K562 (cell line): ENCODE results near the gene REP15. TPM values are rescaled to one million over a fixed set of nuclear protein-coding genes. Genes with fewer than 3 reads are reported as not detected.

Source experiments
- ATF6 ChIP-seq: sonication (generic); formaldehyde crosslinking; IDR thresholded peaks from 2 replicates; pipeline ENCODE4 v1.4.0; 2020; ENCODE audit warnings: mild to moderate bottlenecking, missing genetic modification reagents
- COPS2 ChIP-seq: fragments of 450-650 bp; conservative IDR thresholded peaks from 2 replicates; pipeline ENCODE4 v1.6.1; 2016; ENCODE audit warnings: mild to moderate bottlenecking, moderate library complexity
- E2F8 ChIP-seq: fragments of 450-650 bp; IDR thresholded peaks from 2 replicates; pipeline ENCODE4 v1.7.1; 2018; ENCODE audit warnings: mild to moderate bottlenecking, low read depth; ENCODE audit not compliant: partially characterized antibody
- GABPB1 ChIP-seq: sonication (generic); formaldehyde crosslinking; IDR thresholded peaks from 2 replicates; pipeline ENCODE4 v1.8.0; 2022; ENCODE audit warnings: mild to moderate bottlenecking, missing genetic modification reagents
- GABPB2 ChIP-seq: fragments of 250-450 bp; sonication (Bioruptor Pico); conservative IDR thresholded peaks from 2 replicates; pipeline ENCODE4 v1.5.1; 2021; ENCODE audit warnings: mild to moderate bottlenecking
- MECOM ChIP-seq: fragments of 250-450 bp; sonication (Bioruptor Pico); IDR thresholded peaks from 2 replicates; pipeline ENCODE4 v1.8.0; 2022; ENCODE audit warnings: inconsistent platforms
- MYC ChIP-seq, 2 experiments: fragments of 250-450 bp in 1 of 2; sonication (Bioruptor Pico) in 1 of 2; IDR thresholded peaks; 2 replicates each; pipeline versions ENCODE4 v1.5.1 to v1.6.1; 2012 to 2021; ENCODE audit warnings: low read depth in 2 of 2, borderline replicate concordance in 1 of 2, improper control_type of control experiment in 1 of 2, low read length in 1 of 2, mild to moderate bottlenecking in 1 of 2, moderate library complexity in 1 of 2
- MYNN ChIP-seq, 2 experiments: sonication (generic); formaldehyde crosslinking in 1 of 2; IDR thresholded peaks; 2 replicates each; pipeline versions ENCODE4 v1.5.0 to v1.6.1; 2016 to 2020; ENCODE audit warnings: antibody characterized with exemption in 1 of 2, missing genetic modification reagents in 1 of 2
- NEUROD1 ChIP-seq: fragments of 150-350 bp; IDR thresholded peaks from 2 replicates; pipeline ENCODE4 v1.6.1; 2014; ENCODE audit warnings: borderline replicate concordance, low read length, low read depth; ENCODE audit not compliant: partially characterized antibody
- RAD21 ChIP-seq, 2 experiments: fragments of 250-450 bp in 1 of 2; fragments of 450-650 bp in 1 of 2; sonication (Bioruptor Pico) in 1 of 2; formaldehyde crosslinking in 1 of 2; IDR thresholded peaks in 1 of 2; conservative IDR thresholded peaks in 1 of 2; 2 replicates each; pipeline versions ENCODE4 v1.4.0 to v1.8.0; 2020 to 2022; ENCODE audit warnings: mild to moderate bottlenecking in 2 of 2, moderate library complexity in 1 of 2
- RBBP5 ChIP-seq: fragments of 200-600 bp; sonication (generic); IDR thresholded peaks from 2 replicates; pipeline ENCODE4 v1.6.1; 2012; ENCODE audit warnings: borderline replicate concordance, mild to moderate bottlenecking, low read length, control low read depth, inconsistent platforms; ENCODE audit not compliant: insufficient read depth, poor library complexity, severe bottlenecking
- RFX1 ChIP-seq: fragments of 450-650 bp; IDR thresholded peaks from 2 replicates; pipeline ENCODE4 v1.6.1; 2016; ENCODE audit warnings: mild to moderate bottlenecking, moderate library complexity
- SP1 ChIP-seq: sonication (generic); formaldehyde crosslinking; IDR thresholded peaks from 2 replicates; pipeline ENCODE4 v1.8.1; 2022; ENCODE audit warnings: mild to moderate bottlenecking, missing genetic modification reagents
- TAF7 ChIP-seq: fragments of 450-650 bp; IDR thresholded peaks from 2 replicates; pipeline ENCODE4 v1.6.1; 2016; ENCODE audit warnings: missing genetic modification characterization, missing compliant biosample characterization
- WHSC1 ChIP-seq: IDR thresholded peaks from one replicate; pipeline ENCODE4 v1.6.1; 2012; ENCODE audit warnings: low read length, control low read depth, inconsistent platforms
- XRCC5 ChIP-seq: fragments of 200-400 bp; formaldehyde crosslinking; IDR thresholded peaks from 2 replicates; pipeline ENCODE4 v1.6.1; 2017; ENCODE audit warnings: low read depth, mild to moderate bottlenecking, low read length
- ZBTB1 ChIP-seq: sonication (generic); formaldehyde crosslinking; IDR thresholded peaks from 2 replicates; pipeline ENCODE4 v1.8.1; 2023; ENCODE audit warnings: missing genetic modification reagents, low read depth, mild to moderate bottlenecking, borderline replicate concordance
- ZNF253 ChIP-seq: fragments of 250-450 bp; sonication (Bioruptor Pico); conservative IDR thresholded peaks from 2 replicates; pipeline ENCODE4 v1.6.1; 2021; ENCODE audit warnings: mild to moderate bottlenecking
- ZNF639 ChIP-seq, 2 experiments: fragments of 200-800 bp in 1 of 2; sonication (Bioruptor generic) in 1 of 2; sonication (generic) in 1 of 2; formaldehyde crosslinking in 1 of 2; IDR thresholded peaks in 1 of 2; conservative IDR thresholded peaks in 1 of 2; 2 replicates each; pipeline versions ENCODE4 v1.5.0 to v1.6.1; 2016 to 2020; ENCODE audit warnings: missing compliant biosample characterization in 1 of 2, missing genetic modification characterization in 1 of 2, missing genetic modification reagents in 1 of 2
- polyA plus RNA-seq, 8 experiments: library from polyadenylated mRNA; depleted of rRNA in 4 of 8; stranded (reverse) in 5 of 8; unstranded in 3 of 8; fragments of >200 nt; fragmentation: Nextera tagmentation in 2 of 8; fragmentation: Illumina TruSeq in 1 of 8; extraction: Ambion mirVana in 2 of 8; extraction: Trizol in 1 of 8; gene quantifications; 2 replicates each; pipeline versions ENCODE4 v1.2.1 to v1.2.3, GENCODE V29; 2011 to 2014; ENCODE audit warnings: inconsistent platforms in 1 of 8, missing spikeins in 1 of 8
- total RNA-seq, 7 experiments: library from RNA; depleted of rRNA in 6 of 7; stranded (reverse); fragments of >200 nt in 6 of 7; fragmentation: Illumina TruSeq in 2 of 7; extraction: Trizol in 2 of 7; gene quantifications; 2 replicates each; pipeline versions ENCODE4 v1.2.1 to v1.2.3, GENCODE V29; 2011 to 2021; ENCODE audit warnings: low replicate concordance in 1 of 7

REP15 gene
- total and polyA plus RNA-seq, 9 of the 15 experiments (the other 6 are each of a cell fraction or from before 2014, with no cell fraction given) = not detected

- TF ChIP-seq ATF6 (CRISPR knock-in tag) (no peak), SP1 (CRISPR knock-in tag) (peak; percentile 90), E2F8 (no peak), RFX1 (no peak), XRCC5 (0 out of 2 replicates have a peak, but pooled peaks have one; percentile 66), ZNF253 (no peak), COPS2 (no peak), GABPB1 (CRISPR knock-in tag) (peak; percentile 69; the same call in 1 of the 2 replicates), ZBTB1 (CRISPR knock-in tag) (peak; percentile 67; the same call in 1 of the 2 replicates), MYC (IDR thresholded peaks at IDR 0.05; ENCODE audit: low read depth, low read length) (peak; percentile 94), MYC (CRISPR knock-in tag; IDR thresholded peaks at IDR 0.05; ENCODE audit: borderline replicate concordance, low read depth) (no peak), WHSC1 (no peak), RBBP5 (peak; percentile 99), NEUROD1 (peak; percentile 53), MYNN (IDR thresholded peaks at IDR 0.05) (peak; percentile 4), MYNN (CRISPR knock-in tag; IDR thresholded peaks at IDR 0.05) (no peak), TAF7 (peak; percentile 86), ZNF639 (CRISPR knock-in tag; conservative IDR thresholded peaks at IDR 0.05 in 1 of 2, IDR thresholded peaks at IDR 0.05 in 1 of 2) (no peak), RAD21 (CRISPR knock-in tag; conservative IDR thresholded peaks at IDR 0.05 in 1 of 2, IDR thresholded peaks at IDR 0.05 in 1 of 2) (no peak), GABPB2 (CRISPR knock-in tag) (no peak), MECOM (CRISPR knock-in tag) (no peak)
Measured at GRCh38 chr12:27710592-27711316, 14.5 kb downstream of the REP15 start, which contains the start of gene MRPS35 (continued).
